A549 (cell line): ENCODE results near the gene TAOK3. TPM values are rescaled to one million over a fixed set of nuclear protein-coding genes. Genes with fewer than 3 reads are reported as not detected.

Experiments
- ATAC-seq, 2 experiments: fragments of 200-7000 bp in 1 of 2; fragments of >200 bp in 1 of 2; cut with Nextera tagmentation in 1 of 2; cut with Tn5 transposase in 1 of 2; 3 replicates each; pipeline versions ENCODE4 v1.8.0 to v1.9.1; 2018 to 2020; ENCODE audit warnings: mild to moderate bottlenecking in 1 of 2, moderate library complexity in 1 of 2
- CTCF ChIA-PET: fragments of 300-600 bp; sonication (Branson Sonifier 250); formaldehyde crosslinking; extraction: SDS; loops from one replicate; lab custom pipeline; 2021; ENCODE audit warnings: antibody characterized with exemption, inconsistent platforms; lab: Yijun Ruan, JAX
- POLR2A ChIA-PET: fragments of 350-600 bp; formaldehyde crosslinking; extraction: SDS; loops from one replicate; lab custom pipeline; 2021; ENCODE audit warnings: antibody characterized with exemption, inconsistent platforms; lab: Yijun Ruan, JAX
- DNase-seq, 2 experiments: peaks; one replicate each; pipeline versions ENCODE4 v3.0.0 to v3.0.0-alpha.2; 2011 to 2016; ENCODE audit warnings: low read depth in 1 of 2, low spot score in 1 of 2
- FAIRE-seq: peaks from 2 replicates; lab custom pipeline; 2011; peaks lifted over from hg19 to GRCh38; lab: Jason Lieb, UNC
- H3K27ac ChIP-seq, 2 experiments: fragments of >200 bp; sonication (Bioruptor Twin); formaldehyde crosslinking; 3 replicates each; pipeline ENCODE4 v1.5.1; 2016 to 2017
- H3K4me1 ChIP-seq: fragments of >200 bp; sonication (Bioruptor Twin); formaldehyde crosslinking; 3 replicates; pipeline ENCODE4 v1.6.1; 2016
- H3K4me2 ChIP-seq: fragments of >200 bp; sonication (Bioruptor Twin); formaldehyde crosslinking; 3 replicates; pipeline ENCODE4 v1.6.1; 2016
- H3K4me3 ChIP-seq: fragments of >200 bp; sonication (Bioruptor Twin); formaldehyde crosslinking; 3 replicates; pipeline ENCODE4 v1.5.1; 2016
- H3K9me3 ChIP-seq: fragments of >200 bp; sonication (Bioruptor Twin); formaldehyde crosslinking; 3 replicates; pipeline ENCODE4 v1.6.1; 2016
- ATOH8 ChIP-seq: fragments of 250-450 bp; sonication (Bioruptor Pico); IDR thresholded peaks from 2 replicates; pipeline ENCODE4 v1.5.0; 2020; ENCODE audit warnings: low read depth, mild to moderate bottlenecking, moderate library complexity
- BHLHE40 ChIP-seq: IDR thresholded peaks from 2 replicates; pipeline ENCODE4 v1.6.1; 2012; ENCODE audit warnings: low read depth, low read length, inconsistent platforms
- CTCF ChIP-seq: fragments of >200 bp; sonication (Bioruptor Twin); formaldehyde crosslinking; IDR thresholded peaks from 3 replicates; pipeline ENCODE4 v1.5.1; 2016
- E2F6 ChIP-seq: IDR thresholded peaks from 2 replicates; pipeline ENCODE4 v1.6.1; 2012; ENCODE audit warnings: low read depth, borderline replicate concordance
- EHMT2 ChIP-seq: fragments of 200-600 bp; sonication (generic); IDR thresholded peaks from 2 replicates; pipeline ENCODE4 v1.6.1; 2016; ENCODE audit warnings: antibody characterized with exemption, low read depth, mild to moderate bottlenecking, moderate library complexity
- FOSB ChIP-seq: fragments of 250-450 bp; sonication (Bioruptor Pico); IDR thresholded peaks from 2 replicates; pipeline ENCODE4 v1.5.0; 2020; ENCODE audit warnings: mild to moderate bottlenecking, moderate library complexity
- GATA3 ChIP-seq: IDR thresholded peaks from 2 replicates; pipeline ENCODE4 v1.6.1; 2012; ENCODE audit warnings: borderline replicate concordance
- HES2 ChIP-seq: fragments of >200 bp; sonication (Bioruptor Twin); formaldehyde crosslinking; IDR thresholded peaks from 2 replicates; pipeline ENCODE4 v1.6.1; 2016
- HMGXB4 ChIP-seq: fragments of 250-450 bp; sonication (Bioruptor Pico); IDR thresholded peaks from 2 replicates; pipeline ENCODE4 v1.5.0; 2021; ENCODE audit warnings: mild to moderate bottlenecking, moderate library complexity, borderline replicate concordance
- JUN ChIP-seq, 2 experiments: fragments of >200 bp; sonication (Bioruptor Twin); formaldehyde crosslinking; IDR thresholded peaks; 2 replicates in 1 of 2; 3 replicates in 1 of 2; pipeline ENCODE4 v1.6.1; 2016 to 2017
- MAFK ChIP-seq: fragments of 450-650 bp; IDR thresholded peaks from 2 replicates; pipeline ENCODE4 v1.6.1; 2014; ENCODE audit not compliant: partially characterized antibody
- MAZ ChIP-seq: fragments of 150-350 bp; IDR thresholded peaks from 2 replicates; pipeline ENCODE4 v1.6.1; 2014; ENCODE audit warnings: antibody characterized with exemption, low read depth, low read length, borderline replicate concordance
- MYC ChIP-seq: IDR thresholded peaks from 2 replicates; pipeline ENCODE4 v1.6.1; 2012; ENCODE audit warnings: mild to moderate bottlenecking, inconsistent platforms, low read length, improper control_type of control experiment, borderline replicate concordance
- PHF8 ChIP-seq: fragments of 200-600 bp; sonication (generic); IDR thresholded peaks from 2 replicates; pipeline ENCODE4 v1.6.1; 2016; ENCODE audit warnings: low read depth, mild to moderate bottlenecking, antibody characterized with exemption, moderate library complexity, borderline replicate concordance
- POLR2AphosphoS2 ChIP-seq: conservative IDR thresholded peaks from 2 replicates; pipeline ENCODE4 v1.6.1; 2012; ENCODE audit warnings: low read length, improper control_type of control experiment, inconsistent platforms
- RFX5 ChIP-seq: fragments of 450-650 bp; IDR thresholded peaks from 2 replicates; pipeline ENCODE4 v1.7.1; 2014; ENCODE audit warnings: antibody characterized with exemption, mild to moderate bottlenecking, moderate library complexity
- TP53 ChIP-seq: fragments of 250-450 bp; sonication (Bioruptor Pico); IDR thresholded peaks from 2 replicates; pipeline ENCODE4 v1.5.0; 2021; ENCODE audit warnings: mild to moderate bottlenecking, moderate library complexity
- ZFP36 ChIP-seq: fragments of 450-650 bp; IDR thresholded peaks from 2 replicates; pipeline ENCODE4 v1.6.1; 2014; ENCODE audit warnings: borderline replicate concordance; ENCODE audit not compliant: partially characterized antibody
- WGBS: methylation state at CpG from one replicate; pipeline ENCODE4 v1.1.6; 2017; ENCODE audit errors: missing lambda C conversion rate; 5-methylcytosine and 5-hydroxymethylcytosine counted together
- polyA plus RNA-seq, 4 experiments: library from polyadenylated mRNA; depleted of rRNA in 3 of 4; stranded (reverse); fragments of >200 nt; fragmentation: RNase III in 1 of 4; extraction: RNeasy Plus Mini Kit Qiagen cat#74134 plus additional on column Dnase treatment in 1 of 4; gene quantifications; 2 replicates in 3 of 4; 3 replicates in 1 of 4; pipeline ENCODE4 v1.2.3, GENCODE V29; 2011 to 2017
- TF ChIP-seq, protein P1 (sequence below): fragments of >200 bp; sonication (Bioruptor Twin); formaldehyde crosslinking; IDR thresholded peaks from 3 replicates; pipeline ENCODE4 v1.6.1; 2016

Gene TAOK3
- polyA plus RNA-seq, 2 of the 4 experiments (the other 2 are of a cell fraction): 13.1 to 27.6 TPM

GRCh38 chr12:118376089-118377020 lies 3.6 kb upstream of the TAOK3 start, which contains the start of gene SUDS3 (continued):
- TF ChIP-seq MAZ (no peak; the same call in 1 of the 2 replicates), E2F6 (peak; percentile 38; the same call in 1 of the 2 replicates), MYC (peak; percentile 83; the same call in 1 of the 2 replicates), TP53 (CRISPR knock-in tag) (0 out of 2 replicates have a peak, but pooled peaks have one; percentile 67), HMGXB4 (peak; percentile 86; the same call in 1 of the 2 replicates)
- TF ChIP-seq, all 56 proteins: peak for 18

GRCh38 chr12:118375348-118375747 lies 2.6 kb upstream of the TAOK3 start:
- peak overlapping the region; percentile 87 for H3K4me2 ChIP-seq

More at GRCh38 chr12:118375348-118375747, 2.6 kb upstream of the TAOK3 start:
- Histone ChIP-seq H3K4me3 (no peak overlapping the region; the same call in 2 of the 3 replicates), H3K4me1 (peaks cover 23% of the 10 kb centered on the region), H3K27ac (peak overlapping the region; percentile 95 to 96; a peak in 4 of 6 replicates)
- POLR2A ChIA-PET: interaction anchor here (0.6 to 1.6 kb wide), 5 partner anchors 191 to 501 kb away, joined by 3 to 16 read pairs (median 4); partner anchors contain the start of gene PEBP1
- CTCF ChIA-PET: interaction anchor here (0.7 to 6.6 kb wide), 53 partner anchors 9 to 500 kb away, joined by 3 to 193 read pairs (median 6); partner anchors contain the start of gene PEBP1
- TF ChIP-seq ZFP36 (no peak), BHLHE40 (no peak), PHF8 (no peak), RFX5 (no peak), POLR2AphosphoS2 (no peak), CTCF (no peak), MAFK (no peak), ATOH8 (CRISPR knock-in tag) (no peak), MAZ (no peak), FOSB (CRISPR knock-in tag) (no peak), EHMT2 (no peak), JUN (IDR thresholded peaks at IDR 0.05) (no peak), HES2 (no peak), GATA3 (no peak)
- TF ChIP-seq, protein P1, sequence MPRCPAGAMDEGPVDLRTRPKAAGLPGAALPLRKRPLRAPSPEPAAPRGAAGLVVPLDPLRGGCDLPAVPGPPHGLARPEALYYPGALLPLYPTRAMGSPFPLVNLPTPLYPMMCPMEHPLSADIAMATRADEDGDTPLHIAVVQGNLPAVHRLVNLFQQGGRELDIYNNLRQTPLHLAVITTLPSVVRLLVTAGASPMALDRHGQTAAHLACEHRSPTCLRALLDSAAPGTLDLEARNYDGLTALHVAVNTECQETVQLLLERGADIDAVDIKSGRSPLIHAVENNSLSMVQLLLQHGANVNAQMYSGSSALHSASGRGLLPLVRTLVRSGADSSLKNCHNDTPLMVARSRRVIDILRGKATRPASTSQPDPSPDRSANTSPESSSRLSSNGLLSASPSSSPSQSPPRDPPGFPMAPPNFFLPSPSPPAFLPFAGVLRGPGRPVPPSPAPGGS: no peak
- TF ChIP-seq, all 56 proteins: peak for 0
- no peak for ATAC-seq
- no peak for DNase-seq
- no peak for FAIRE-seq
- H3K9me3 ChIP-seq: no peaks in the 10 kb centered on the region
- WGBS: 73% methylated on average over 10 of the region's 10 CpGs
